BJ (cell line): ENCODE data around the gene PSMB10. TPM values are rescaled to one million over a fixed set of nuclear protein-coding genes. Genes with fewer than 3 reads are reported as not detected.

ENCODE experiments used
- CTCF ChIA-PET: fragments of 350-600 bp; formaldehyde crosslinking; extraction: SDS; loops from one replicate; lab custom pipeline; 2021; ENCODE audit warnings: antibody characterized with exemption, inconsistent platforms; lab: Yijun Ruan, JAX
- POLR2A ChIA-PET: fragments of 300-600 bp; sonication (Branson Sonifier 250); formaldehyde crosslinking; extraction: SDS; loops from one replicate; lab custom pipeline; 2021; ENCODE audit warnings: antibody characterized with exemption; lab: Charles Lee
- DNase-seq: peaks from one replicate; pipeline ENCODE4 v3.0.0-alpha.2; 2011; ENCODE audit warnings: low read depth
- H3K27me3 ChIP-seq: 2 replicates; pipeline ENCODE4 v1.6.0; 2011; ENCODE audit warnings: low read length; ENCODE audit not compliant: control insufficient read depth, insufficient read depth
- H3K36me3 ChIP-seq: 2 replicates; pipeline ENCODE4 v1.5.1; 2011; ENCODE audit warnings: low read length; ENCODE audit not compliant: control insufficient read depth, insufficient read depth
- H3K4me3 ChIP-seq: 2 replicates; pipeline ENCODE4 v1.5.1; 2011; ENCODE audit warnings: low read depth, mild to moderate bottlenecking, control low read depth, low read length
- CTCF ChIP-seq: IDR thresholded peaks from 2 replicates; pipeline ENCODE4 v1.5.1; 2011; ENCODE audit warnings: low read depth, mild to moderate bottlenecking, control low read depth, inconsistent platforms, low read length, moderate library complexity; ENCODE audit not compliant: insufficient read depth
- polyA minus RNA-seq: library from RNA; depleted of rRNA, polyadenylated mRNA; stranded (reverse); fragments of >200 nt; gene quantifications from 2 replicates; pipeline ENCODE4 v1.2.3, GENCODE V29; 2011; rRNA and poly(A)+ RNA removed
- polyA plus RNA-seq: library from polyadenylated mRNA; depleted of rRNA; stranded (reverse); fragments of >200 nt; gene quantifications from 2 replicates; pipeline ENCODE4 v1.2.3, GENCODE V29; 2011; rRNA removed

Gene PSMB10
- polyA plus RNA-seq (24.8 and 29.1 TPM in 2 replicates), polyA minus RNA-seq (10.4 and 15.5 TPM in 2 replicates)

DNA sequence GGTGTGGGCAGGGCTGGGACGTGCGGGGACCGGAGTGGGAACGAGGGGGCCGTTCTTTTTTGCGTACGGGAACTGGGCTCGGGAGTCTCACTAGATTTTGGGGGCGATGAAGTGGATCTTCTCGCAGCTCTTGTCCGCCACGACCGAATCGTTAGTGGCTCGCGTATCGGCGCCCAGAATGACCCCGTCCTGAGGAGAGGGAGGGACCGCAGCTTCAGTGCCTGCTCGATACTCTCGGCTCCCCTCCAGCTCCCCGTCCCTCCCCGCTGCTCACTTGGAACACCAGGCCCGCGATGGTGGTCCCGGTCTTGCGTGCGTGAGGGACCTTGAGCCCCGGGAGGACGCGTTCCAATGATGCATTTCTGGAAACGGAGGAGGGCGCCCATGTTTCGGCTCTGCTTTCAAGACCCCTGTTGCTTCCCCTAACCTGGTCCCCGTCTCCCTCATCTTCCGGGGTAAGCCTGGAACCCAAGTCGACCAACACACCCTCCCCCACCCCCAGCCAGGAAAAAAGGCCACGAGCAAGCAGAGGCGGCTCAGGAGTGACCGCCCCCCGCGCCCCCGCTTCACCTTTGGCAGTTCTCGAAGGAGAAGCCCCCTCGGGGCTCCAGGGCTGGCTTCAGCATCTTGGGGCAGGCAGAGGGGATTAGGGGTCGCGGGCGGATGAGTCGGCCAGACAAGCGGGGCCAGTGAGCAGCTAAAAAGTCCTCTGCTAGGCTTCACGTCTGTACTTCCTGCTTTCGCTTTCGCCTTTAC lies at the start of gene PSMB10:
Gene PSMB10, minus strand, starts transcription at position 727 of the 756 bp plus-strand sequence. Its CDS starts 101 bp downstream, at position 626.
- POLR2A ChIA-PET, result interaction anchor here (1.0 to 1.6 kb wide), 4 partner anchors 12 to 130 kb away, joined by 3 to 5 read pairs (median 3); partner anchors contain the start of gene TSNAXIP1

GRCh38 chr16:67982011-67982696 lies 45.5 kb upstream of the PSMB10 start:
- no peak overlapping the region for H3K4me3 ChIP-seq
- POLR2A ChIA-PET, result interaction anchor here (0.7 kb wide), 1 partner anchor 255 kb away, joined by 3 read pairs; no protein-coding TSS in a partner anchor

More for the DNA sequence above, at the start of gene PSMB10:
- Histone ChIP-seq H3K27me3 (no peaks in the 10 kb centered on the region), H3K4me3 (peak within 1 kb of the TSS; percentile 84), H3K36me3 (peaks cover 16% of the 10 kb centered on the region)
- DNase-seq, result no peak
- CTCF ChIA-PET, result interaction anchor here (0.6 to 12.9 kb wide), 13 partner anchors 7 to 415 kb away, joined by 3 to 155 read pairs (median 5); partner anchors contain the start of gene NRN1L
- TF ChIP-seq CTCF, result 0 out of 2 replicates have a peak, but pooled peaks have one; percentile 8

DNA sequence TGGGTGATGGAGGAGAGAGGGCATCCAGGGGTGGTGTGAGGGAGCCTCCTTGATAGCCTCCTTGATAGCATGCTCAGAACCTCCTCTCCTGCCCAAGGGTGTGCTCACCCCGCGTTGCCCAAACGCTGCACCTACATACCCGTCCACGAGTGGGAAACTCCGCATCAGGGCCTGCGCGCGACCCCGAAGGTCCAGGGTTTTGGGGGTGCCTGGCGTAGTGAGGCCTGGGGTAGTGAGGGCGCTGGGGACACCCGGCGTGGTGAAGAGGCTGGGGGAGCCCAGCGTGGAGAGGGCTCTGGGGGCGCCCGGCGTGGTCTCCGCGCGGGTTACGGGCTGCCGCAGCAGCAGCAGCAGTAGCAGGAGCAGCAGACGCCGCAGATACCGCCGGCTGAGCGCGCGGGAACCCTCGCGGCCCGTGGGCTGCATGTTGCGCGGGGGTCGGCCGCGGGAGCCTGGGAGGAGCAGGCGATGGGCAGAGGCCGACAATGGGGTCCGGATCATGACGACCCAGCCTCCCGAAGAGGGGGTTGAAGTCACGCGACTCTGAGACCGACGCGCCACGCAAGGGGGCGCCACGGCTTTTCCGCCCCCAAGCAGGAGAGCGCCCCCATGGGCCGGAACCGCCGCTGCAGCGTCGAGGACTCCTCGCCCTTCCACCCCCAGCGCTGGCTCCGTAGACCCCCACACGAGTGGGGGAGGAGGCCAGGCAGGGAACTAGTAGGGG lies 43.5 kb upstream of the PSMB10 start, which contains the start of gene DPEP3:
Gene DPEP3, minus strand, starts transcription at position 545 of the 724 bp plus-strand sequence. Its CDS starts 119 bp downstream, at position 426.
- Histone ChIP-seq H3K36me3 (no peaks in the 10 kb centered on the region), H3K27me3 (peaks cover 13% of the 10 kb centered on the region), H3K4me3 (no peak within 1 kb of the TSS)
- ChIA-PET POLR2A (no interaction called here), CTCF (interaction anchor here (0.6 kb wide), 1 partner anchor 11 kb away, joined by 3 read pairs; no protein-coding TSS in a partner anchor)
- TF ChIP-seq CTCF, result peak; percentile 31; the same call in 1 of the 2 replicates
- no peak for DNase-seq

More at GRCh38 chr16:67982011-67982696, 45.5 kb upstream of the PSMB10 start:
- Histone ChIP-seq H3K36me3 (no peaks in the 10 kb centered on the region), H3K27me3 (0 out of 2 replicates have a peak, but pooled peaks cover 5% of the 10 kb centered on the region)
- no peak for TF ChIP-seq CTCF
- CTCF ChIA-PET, result interaction anchor here (0.9 to 2.2 kb wide), 4 partner anchors 10 to 58 kb away, joined by 3 to 5 read pairs (median 4); no protein-coding TSS in a partner anchor
- DNase-seq, result no peak

DNA sequence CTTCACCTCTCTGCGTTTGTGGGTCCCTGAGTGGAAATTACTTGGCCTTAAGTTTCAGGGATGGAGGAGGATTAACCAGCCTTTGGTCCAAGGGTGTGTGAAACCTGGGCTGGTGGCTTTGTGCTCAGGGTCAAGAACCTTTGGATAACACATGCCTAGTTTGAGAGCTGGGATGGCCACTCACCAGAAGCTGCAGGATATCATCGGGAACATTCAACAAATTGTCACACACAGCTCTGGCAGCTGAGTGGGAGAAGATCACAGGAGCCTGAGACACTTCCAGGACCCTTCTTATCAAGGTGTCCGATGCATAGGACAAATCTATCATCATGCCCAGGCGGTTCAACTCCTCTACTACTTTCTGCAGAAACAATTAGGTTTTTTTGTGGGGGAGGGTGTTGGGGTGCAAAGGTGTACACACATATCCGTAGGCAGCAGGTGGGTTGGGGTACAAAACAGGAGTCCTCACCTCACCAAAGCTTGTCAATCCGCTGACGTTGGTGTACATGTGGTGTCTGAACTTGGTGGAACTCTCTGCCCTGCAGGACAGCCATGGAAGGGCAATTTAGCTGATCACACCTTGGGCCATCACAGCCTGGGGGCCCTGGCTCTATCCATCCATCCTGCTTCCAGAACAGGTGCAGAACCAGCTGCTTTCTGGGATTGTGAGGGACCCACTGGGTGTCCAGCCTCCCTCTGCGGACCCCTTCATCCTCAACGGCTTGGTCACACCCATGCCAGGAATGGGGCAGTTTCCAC lies 41.0 kb upstream of the PSMB10 start:
- POLR2A ChIA-PET, result no interaction called here
- TF ChIP-seq CTCF, result no peak
- CTCF ChIA-PET, result interaction anchor here (0.9 to 1.3 kb wide), 3 partner anchors 16 to 95 kb away, joined by 3 to 4 read pairs (median 3); no protein-coding TSS in a partner anchor
- Histone ChIP-seq H3K4me3 (no peak overlapping the region), H3K36me3 (no peaks in the 10 kb centered on the region), H3K27me3 (peaks cover 13% of the 10 kb centered on the region)
- DNase-seq, result no peak
